ENCODE results near the gene SYNDIG1.

Gene SYNDIG1

DNA sequence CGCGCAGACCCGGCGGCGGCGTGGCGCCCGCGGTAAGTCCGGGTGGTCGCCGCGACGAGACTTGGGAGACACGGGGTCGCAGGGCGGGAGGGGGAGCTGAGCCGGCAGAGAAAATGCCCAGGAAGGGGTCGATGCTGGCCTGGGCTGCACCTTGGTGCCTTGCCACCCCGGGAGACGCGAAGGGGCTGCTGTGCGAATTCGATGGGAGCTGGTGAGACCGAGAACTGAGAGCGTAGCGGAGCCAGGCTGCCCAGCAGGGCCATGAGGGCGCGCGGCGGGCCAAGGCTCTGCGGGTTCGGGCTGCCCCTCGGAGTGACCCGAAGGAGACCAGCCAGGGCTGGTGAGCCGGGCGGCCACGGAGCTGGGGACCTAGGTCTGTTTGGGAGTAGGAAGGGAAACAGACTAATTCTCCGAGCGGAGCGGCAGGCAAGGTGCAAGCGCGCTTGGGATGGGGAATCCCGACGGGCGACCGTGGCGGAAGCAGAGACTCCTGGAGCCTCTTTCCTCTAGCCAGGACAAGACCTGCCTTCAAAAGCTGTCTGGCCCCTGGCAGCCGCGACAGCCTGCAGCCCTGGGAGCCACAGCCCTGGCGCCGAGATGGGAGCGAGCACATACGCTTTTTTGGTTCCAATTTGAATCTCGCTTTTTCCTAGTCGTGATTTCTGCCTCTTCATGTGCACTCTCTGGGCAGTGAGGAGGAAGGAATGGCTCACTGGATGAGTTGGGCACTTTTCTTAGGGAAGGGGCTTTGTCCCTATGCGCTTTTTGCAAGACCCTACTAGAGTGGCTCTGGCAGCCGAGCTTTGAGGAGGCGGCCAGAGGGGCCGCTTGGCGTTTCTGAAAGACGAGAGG, 691 bp downstream of the SYNDIG1 start:
- DNase-seq (ENCODE audit: extremely low spot score, insufficient read length, low read depth): no peak
- no peak for FAIRE-seq

- FAIRE-seq (no peak), DNase-seq (ENCODE audit: extremely low spot score, insufficient read length, low read depth) (no peak)
Measured at GRCh38 chr20:24470746-24471582, 1.5 kb downstream of the SYNDIG1 start.

DNA sequence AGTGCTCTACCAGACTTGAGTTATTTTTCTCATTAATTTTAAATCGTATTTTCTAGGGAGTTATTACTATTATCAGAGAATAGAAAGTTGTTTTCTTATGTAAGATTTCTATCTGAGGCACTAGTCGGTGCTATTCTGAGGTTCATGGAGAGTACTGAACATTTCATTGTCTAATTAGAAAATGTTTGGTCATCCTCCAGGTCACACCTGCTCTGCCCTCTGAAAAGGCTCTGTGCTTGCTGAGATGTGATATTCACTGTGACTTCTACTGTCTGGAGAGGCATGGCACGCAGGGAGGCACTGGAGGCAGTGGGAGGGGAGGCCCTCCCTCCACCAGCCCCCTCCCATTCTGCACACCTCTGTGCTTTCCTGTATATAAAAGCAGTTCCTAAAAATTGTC, 3.0 kb downstream of the SYNDIG1 start:
- FAIRE-seq (no peak), DNase-seq (ENCODE audit: extremely low spot score, insufficient read length, low read depth) (no peak)

GRCh38 chr20:24473435-24474223, 4.2 kb downstream of the SYNDIG1 start:
- no peak for DNase-seq (ENCODE audit: extremely low spot score, insufficient read length, low read depth)
- no peak for FAIRE-seq

- FAIRE-seq (no peak), DNase-seq (ENCODE audit: extremely low spot score, insufficient read length, low read depth) (no peak)
Measured at GRCh38 chr20:24477831-24478547, 8.6 kb downstream of the SYNDIG1 start.

GRCh38 chr20:24478584-24478983, 9.2 kb downstream of the SYNDIG1 start:
- FAIRE-seq (no peak), DNase-seq (ENCODE audit: extremely low spot score, insufficient read length, low read depth) (no peak)

GRCh38 chr20:24479106-24479505, 9.7 kb downstream of the SYNDIG1 start:
- DNase-seq (ENCODE audit: extremely low spot score, insufficient read length, low read depth) (no peak), FAIRE-seq (no peak)

DNA sequence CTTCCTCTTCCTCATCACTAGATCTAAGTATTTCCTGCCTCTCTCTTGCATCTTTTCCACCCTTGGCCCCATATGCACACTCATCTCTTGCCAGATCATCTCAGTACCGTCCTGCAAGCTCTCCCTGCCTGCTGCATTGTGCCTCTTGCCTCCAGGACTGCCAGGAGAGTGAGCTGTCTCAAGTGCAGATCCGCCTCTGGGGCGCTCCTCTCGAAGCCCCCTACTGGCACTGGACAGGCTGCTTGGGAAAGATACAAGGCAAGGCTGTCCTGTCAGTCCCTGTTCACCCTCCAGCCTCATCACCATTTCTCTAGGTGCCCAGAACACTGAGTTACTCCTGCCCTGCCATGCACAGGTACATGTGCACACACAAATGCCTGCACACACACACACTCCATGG, 10.2 kb downstream of the SYNDIG1 start:
- DNase-seq (ENCODE audit: extremely low spot score, insufficient read length, low read depth) (no peak), FAIRE-seq (no peak)

- FAIRE-seq: no peak
- no peak for DNase-seq (ENCODE audit: extremely low spot score, insufficient read length, low read depth)
Measured at GRCh38 chr20:24480509-24480908, 11.1 kb downstream of the SYNDIG1 start.

GRCh38 chr20:24481173-24481572, 11.7 kb downstream of the SYNDIG1 start:
- no peak for DNase-seq (ENCODE audit: extremely low spot score, insufficient read length, low read depth)
- no peak for FAIRE-seq

DNA sequence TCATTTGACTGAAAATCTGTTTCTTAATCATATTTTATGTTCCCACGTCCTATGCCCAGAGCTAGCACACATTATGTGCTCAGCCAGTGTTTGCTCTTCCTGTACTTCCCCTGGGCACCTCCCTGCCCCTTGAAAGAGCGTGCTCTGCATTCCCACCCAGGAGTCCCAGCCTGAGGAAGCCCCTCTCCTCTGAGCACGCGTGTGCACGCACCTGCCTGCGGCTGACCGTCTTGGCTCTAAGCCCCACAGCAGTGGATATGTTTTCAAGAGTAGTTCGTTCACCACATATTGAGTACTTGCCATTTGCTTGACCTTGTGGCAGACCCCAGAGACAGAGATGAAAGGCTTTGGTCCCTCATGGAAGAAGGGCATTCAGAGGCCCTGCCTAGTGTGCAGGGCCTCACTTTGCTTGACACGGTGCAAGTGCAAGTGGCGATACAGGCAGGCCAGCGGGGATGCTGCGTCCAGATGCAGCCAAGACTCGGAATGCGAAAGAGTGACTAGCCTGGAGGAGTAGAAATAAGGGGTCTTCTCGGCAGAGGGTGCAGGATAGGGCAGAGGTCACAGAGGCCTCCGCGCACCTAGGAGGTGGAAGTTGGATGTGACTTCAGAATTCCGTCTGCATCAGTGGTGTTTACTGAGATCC, 14.1 kb downstream of the SYNDIG1 start:
- FAIRE-seq (no peak), DNase-seq (ENCODE audit: extremely low spot score, insufficient read length, low read depth) (no peak)

DNA sequence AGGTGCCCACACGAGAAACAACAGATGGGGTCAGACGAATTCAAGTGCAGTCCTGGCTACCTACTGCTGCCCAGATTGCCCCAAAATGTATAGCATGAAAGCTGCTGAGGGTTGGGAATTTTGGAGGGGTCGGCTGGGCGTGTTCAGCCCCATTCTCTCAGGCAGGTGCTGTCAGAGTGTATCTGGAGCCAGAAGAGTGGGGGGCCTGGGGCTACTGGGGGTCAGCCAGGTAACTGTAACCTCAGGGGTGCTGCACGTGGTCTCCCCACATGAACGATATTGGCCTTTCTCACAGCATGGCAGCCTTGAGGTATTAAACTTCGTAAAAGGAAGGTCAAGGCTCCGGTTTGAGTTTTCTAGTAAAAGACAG, 14.6 kb downstream of the SYNDIG1 start:
- FAIRE-seq: no peak
- no peak for DNase-seq (ENCODE audit: extremely low spot score, insufficient read length, low read depth)

GRCh38 chr20:24485981-24486380, 16.6 kb downstream of the SYNDIG1 start:
- DNase-seq (ENCODE audit: extremely low spot score, insufficient read length, low read depth) (no peak), FAIRE-seq (no peak)

- no peak for FAIRE-seq
- DNase-seq (ENCODE audit: extremely low spot score, insufficient read length, low read depth): no peak
Measured at GRCh38 chr20:24487240-24487639, 17.8 kb downstream of the SYNDIG1 start.

DNA sequence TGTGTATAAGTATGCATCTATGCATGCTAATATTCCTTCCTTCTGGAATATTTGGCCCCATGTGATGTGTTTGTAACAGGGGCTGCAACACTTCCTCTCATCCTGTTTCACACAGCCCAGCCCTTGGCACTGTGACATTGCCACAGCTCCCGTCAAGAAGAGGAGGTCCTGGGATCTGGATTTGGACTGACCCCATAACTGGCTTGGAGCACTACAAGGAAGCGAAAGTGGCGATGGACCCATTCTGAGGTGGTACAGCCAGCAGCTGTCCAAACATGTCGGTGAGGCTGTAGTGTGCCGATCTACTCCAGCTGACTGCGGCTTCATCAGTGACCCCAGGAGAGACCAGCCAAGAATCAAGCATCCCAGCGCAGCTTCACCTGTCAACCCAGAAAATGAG, 18.2 kb downstream of the SYNDIG1 start:
- no peak for DNase-seq (ENCODE audit: extremely low spot score, insufficient read length, low read depth)
- FAIRE-seq: no peak

DNA sequence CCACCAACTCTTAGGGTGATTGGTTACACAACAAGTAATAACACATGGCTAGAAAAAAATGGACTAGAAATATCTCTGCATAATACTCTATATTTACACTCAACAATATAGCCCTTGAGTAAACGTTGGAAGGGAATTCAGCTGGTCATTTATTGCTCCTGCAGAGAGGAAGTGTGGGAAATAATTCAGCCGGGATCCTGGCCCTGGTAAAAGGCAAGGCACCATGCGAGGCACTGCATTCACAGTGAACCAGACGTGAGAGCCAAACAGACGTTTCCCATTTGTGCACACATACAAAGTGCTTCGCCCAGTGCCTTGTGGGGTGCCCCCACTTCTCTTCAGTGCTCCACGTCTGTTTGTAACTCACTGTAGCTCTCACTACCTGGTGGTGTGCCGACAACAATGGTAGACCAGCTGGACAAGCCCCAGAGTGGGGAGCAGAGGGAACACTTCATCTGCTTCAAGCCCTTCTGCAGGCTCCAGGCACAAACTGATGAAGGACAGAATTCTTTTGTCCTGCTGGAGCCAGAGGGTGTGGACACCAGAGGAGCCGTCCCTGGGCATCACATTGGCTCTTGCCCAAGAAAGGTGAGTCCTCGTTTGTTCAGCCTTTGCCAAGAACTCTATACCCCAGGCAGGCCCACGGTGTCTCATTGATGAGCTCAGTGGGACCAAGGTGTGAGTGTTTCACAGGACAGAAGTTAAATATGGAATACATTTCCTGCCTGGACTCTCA, 18.8 kb downstream of the SYNDIG1 start:
- DNase-seq (ENCODE audit: extremely low spot score, insufficient read length, low read depth): no peak

DNA sequence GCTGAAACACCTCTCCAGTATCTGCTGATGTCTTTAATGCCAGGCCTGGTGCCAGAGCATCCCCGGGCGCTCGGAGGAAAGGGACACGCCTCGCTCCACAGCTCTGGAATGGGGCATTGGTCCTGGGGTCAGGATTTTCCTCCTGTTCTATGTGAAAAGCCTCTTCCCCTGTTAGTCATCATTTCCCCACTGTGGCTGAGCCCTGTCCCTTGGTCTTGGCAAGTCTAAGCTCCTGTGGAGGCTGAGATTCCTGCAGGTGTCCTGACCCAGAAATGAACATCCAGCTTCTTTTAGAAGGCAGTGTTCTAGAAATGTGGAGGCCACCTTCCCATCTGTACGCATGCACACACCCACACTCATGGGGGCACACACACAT, 19.4 kb downstream of the SYNDIG1 start:
- FAIRE-seq: no peak
- DNase-seq (ENCODE audit: extremely low spot score, insufficient read length, low read depth): no peak

More for the DNA sequence above, 18.8 kb downstream of the SYNDIG1 start:
- FAIRE-seq: no peak

- DNase-seq (ENCODE audit: extremely low spot score, insufficient read length, low read depth): no peak
- no peak for FAIRE-seq
Measured at GRCh38 chr20:24489193-24489592, 19.8 kb downstream of the SYNDIG1 start.

Measured in GM18507 (cell line).